K562 (cell line): ENCODE measurements around the gene KIF23. TPM values are rescaled to one million over a fixed set of nuclear protein-coding genes. Genes with fewer than 3 reads are reported as not detected.

Experiments
- ATAC-seq: fragments of 200-7000 bp; cut with Tn5 transposase; 3 replicates; pipeline ENCODE4 v1.9.1; 2020; ENCODE audit warnings: moderate library complexity
- BruUV-seq: library from RNA; stranded (reverse); fragments of 400-500 nt; replicated peaks from 2 replicates; lab custom pipeline; 2021; lab: Mats Ljungman, UMichigan
- CTCF ChIA-PET: fragments of 300-600 bp; formaldehyde crosslinking; extraction: SDS; loops from one replicate; lab custom pipeline; 2021; ENCODE audit warnings: low intra/inter-chr PET ratio; lab: Yijun Ruan, JAX
- POLR2A ChIA-PET: fragments of 300-600, 350-650 bp; sonication (Branson Sonifier 250); formaldehyde crosslinking; extraction: SDS; loops from one replicate; lab custom pipeline; 2021; ENCODE audit warnings: antibody characterized with exemption, inconsistent platforms; lab: Yijun Ruan, JAX
- DNase-seq, 4 experiments: peaks; one replicate each; pipeline versions ENCODE4 v3.0.0 to v3.0.0-alpha.2; 2011 to 2018; ENCODE audit warnings: low spot score in 3 of 4, mixed read lengths in 3 of 4; ENCODE audit errors: extremely low read depth in 1 of 4
- FAIRE-seq: peaks from 2 replicates; lab custom pipeline; 2011; peaks lifted over from hg19 to GRCh38; lab: Jason Lieb, UNC
- H2AFZ ChIP-seq: 2 replicates; pipeline ENCODE4 v1.6.0; 2011; ENCODE audit warnings: low read depth, low read length, control low read depth, inconsistent platforms
- H3K27ac ChIP-seq: fragments of 200-600 bp; 3 replicates; pipeline ENCODE4 v1.8.0; 2011; ENCODE audit warnings: low read depth, mild to moderate bottlenecking, control low read depth, inconsistent platforms, low read length, moderate library complexity, mixed read lengths; ENCODE audit errors: extremely low read depth
- H3K27me3 ChIP-seq, 2 experiments: fragments of 300-600 bp in 1 of 2; 2 replicates in 1 of 2; 3 replicates in 1 of 2; pipeline versions ENCODE4 v1.6.0 to v1.8.0; 2011; ENCODE audit warnings: inconsistent platforms in 2 of 2, low read length in 2 of 2, mild to moderate bottlenecking in 1 of 2, mixed read lengths in 1 of 2, moderate library complexity in 1 of 2; ENCODE audit not compliant: control insufficient read depth in 2 of 2, insufficient read depth in 2 of 2
- H3K36me3 ChIP-seq: fragments of 300-600 bp; 3 replicates; pipeline ENCODE4 v1.8.0; 2011; ENCODE audit warnings: mild to moderate bottlenecking, low read length, inconsistent platforms; ENCODE audit not compliant: control insufficient read depth, insufficient read depth
- H3K4me1 ChIP-seq, 2 experiments: fragments of 200-600 bp in 1 of 2; replicated peaks in 1 of 2; 2 replicates in 1 of 2; 3 replicates in 1 of 2; pipeline versions ENCODE4 v1.5.1 to v1.8.0; 2011; ENCODE audit warnings: inconsistent platforms in 2 of 2, low read length in 2 of 2, mild to moderate bottlenecking in 1 of 2, mixed read lengths in 1 of 2, moderate library complexity in 1 of 2; ENCODE audit not compliant: control insufficient read depth in 2 of 2, insufficient read depth in 2 of 2
- H3K4me2 ChIP-seq: 2 replicates; pipeline ENCODE4 v1.6.1; 2011; ENCODE audit warnings: low read length, control low read depth, inconsistent platforms, mixed read lengths; ENCODE audit not compliant: insufficient read depth
- H3K4me3 ChIP-seq: fragments of 200-600 bp; sonication (generic), shearing (Covaris generic); 2 replicates; pipeline ENCODE4 v1.5.1; 2016; ENCODE audit warnings: control low read depth, inconsistent platforms
- H3K79me2 ChIP-seq: fragments of 200-600 bp; 3 replicates; pipeline ENCODE4 v1.8.0; 2011; ENCODE audit warnings: low read length, inconsistent platforms; ENCODE audit not compliant: control insufficient read depth, insufficient read depth
- H3K9ac ChIP-seq, 2 experiments: 2 replicates each; pipeline versions ENCODE4 v1.6.0 to v1.6.1; 2011; ENCODE audit warnings: low read depth in 2 of 2, low read length in 2 of 2, control low read depth in 1 of 2, inconsistent platforms in 1 of 2, mild to moderate bottlenecking in 1 of 2, mixed read lengths in 1 of 2; ENCODE audit not compliant: insufficient read depth in 1 of 2
- H3K9me1 ChIP-seq: one replicate; pipeline ENCODE4 v1.6.0; 2011; ENCODE audit warnings: inconsistent platforms, mild to moderate bottlenecking, low read length, moderate library complexity; ENCODE audit not compliant: control insufficient read depth, insufficient read depth
- H3K9me3 ChIP-seq: replicated peaks from 2 replicates; pipeline ENCODE4 v1.5.1; 2011; ENCODE audit warnings: low read depth, low read length, inconsistent platforms; ENCODE audit not compliant: control insufficient read depth, insufficient read depth
- H4K20me1 ChIP-seq: replicated peaks from 2 replicates; pipeline ENCODE4 v1.6.1; 2011; ENCODE audit warnings: low read length, inconsistent platforms, mixed read lengths; ENCODE audit not compliant: control insufficient read depth, insufficient read depth
- CBFA2T3 ChIP-seq: fragments of 450-650 bp; IDR thresholded peaks from 2 replicates; pipeline ENCODE4 v1.6.1; 2017
- ETV1 ChIP-seq: fragments of 450-650 bp; conservative IDR thresholded peaks from 2 replicates; pipeline ENCODE4 v1.6.1; 2016; ENCODE audit warnings: missing genetic modification characterization, control low read depth, low read depth, missing compliant biosample characterization
- HDGF ChIP-seq: fragments of 450-650 bp; IDR thresholded peaks from 2 replicates; pipeline ENCODE4 v1.6.1; 2016
- KDM1A ChIP-seq, 2 experiments: fragments of 450-650 bp; IDR thresholded peaks; 2 replicates each; pipeline ENCODE4 v1.6.1; 2016; ENCODE audit warnings: mild to moderate bottlenecking in 2 of 2
- L3MBTL2 ChIP-seq: fragments of 450-650 bp; IDR thresholded peaks from 2 replicates; pipeline ENCODE4 v1.6.1; 2016; ENCODE audit warnings: mild to moderate bottlenecking, moderate library complexity
- RCOR1 ChIP-seq, 2 experiments: IDR thresholded peaks; 2 replicates each; pipeline ENCODE4 v1.6.1; 2012; ENCODE audit warnings: low read depth in 2 of 2, low read length in 2 of 2, borderline replicate concordance in 1 of 2, improper control_type of control experiment in 1 of 2
- TCF3 ChIP-seq: sonication (generic); formaldehyde crosslinking; IDR thresholded peaks from 2 replicates; pipeline ENCODE4 v1.4.0; 2020; ENCODE audit warnings: mild to moderate bottlenecking, missing genetic modification reagents
- whole genome bisulfite sequencing: fragments of 100-300 bp; shearing (Covaris generic); methylation state at CpG from one replicate; pipeline ENCODE4 v1.1.6; 2016; ENCODE audit warnings: low coverage, mixed read lengths; ENCODE audit not compliant: insufficient coverage; ENCODE audit errors: missing lambda C conversion rate; 5-methylcytosine and 5-hydroxymethylcytosine counted together
- in situ Hi-C: fragments of 300-500 bp; cut with MboI; formaldehyde crosslinking; loops from 4 replicates; pipeline ENCODE4 v1.15.0; 2018; ENCODE audit warnings: inconsistent platforms, mixed read lengths
- intact Hi-C: fragments of 100-400 bp; cut with micrococcal nuclease; formaldehyde crosslinking; loops from 2 replicates; pipeline ENCODE4 v1.14.2; 2022
- polyA plus RNA-seq, 8 experiments: library from polyadenylated mRNA; depleted of rRNA in 4 of 8; stranded (reverse) in 5 of 8; unstranded in 3 of 8; fragments of >200 nt; fragmentation: Nextera tagmentation in 2 of 8; fragmentation: Illumina TruSeq in 1 of 8; extraction: Ambion mirVana in 2 of 8; extraction: Trizol in 1 of 8; gene quantifications; 2 replicates each; pipeline versions ENCODE4 v1.2.1 to v1.2.3, GENCODE V29; 2011 to 2014; ENCODE audit warnings: inconsistent platforms in 1 of 8, missing spikeins in 1 of 8
- total RNA-seq, 7 experiments: library from RNA; depleted of rRNA in 6 of 7; stranded (reverse); fragments of >200 nt in 6 of 7; fragmentation: Illumina TruSeq in 2 of 7; extraction: Trizol in 2 of 7; gene quantifications; 2 replicates each; pipeline versions ENCODE4 v1.2.1 to v1.2.3, GENCODE V29; 2011 to 2021; ENCODE audit warnings: low replicate concordance in 1 of 7
- TF ChIP-seq, protein P1 (sequence below): fragments of 250-450 bp; sonication (Bioruptor Pico); IDR thresholded peaks from 2 replicates; pipeline ENCODE4 v1.8.0; 2021; ENCODE audit warnings: mild to moderate bottlenecking, moderate library complexity
- TF ChIP-seq, protein P2 (sequence below): fragments of 200-600 bp; sonication (generic); IDR thresholded peaks from one replicate; pipeline ENCODE4 v1.6.1; 2012; ENCODE audit warnings: mild to moderate bottlenecking, low read depth, low read length, inconsistent platforms

KIF23 gene
- total and polyA plus RNA-seq, 9 of the 15 experiments (the other 6 are each of a cell fraction or from before 2014, with no cell fraction given) = 29.4 to 58.2 (median 41.9) TPM

DNA sequence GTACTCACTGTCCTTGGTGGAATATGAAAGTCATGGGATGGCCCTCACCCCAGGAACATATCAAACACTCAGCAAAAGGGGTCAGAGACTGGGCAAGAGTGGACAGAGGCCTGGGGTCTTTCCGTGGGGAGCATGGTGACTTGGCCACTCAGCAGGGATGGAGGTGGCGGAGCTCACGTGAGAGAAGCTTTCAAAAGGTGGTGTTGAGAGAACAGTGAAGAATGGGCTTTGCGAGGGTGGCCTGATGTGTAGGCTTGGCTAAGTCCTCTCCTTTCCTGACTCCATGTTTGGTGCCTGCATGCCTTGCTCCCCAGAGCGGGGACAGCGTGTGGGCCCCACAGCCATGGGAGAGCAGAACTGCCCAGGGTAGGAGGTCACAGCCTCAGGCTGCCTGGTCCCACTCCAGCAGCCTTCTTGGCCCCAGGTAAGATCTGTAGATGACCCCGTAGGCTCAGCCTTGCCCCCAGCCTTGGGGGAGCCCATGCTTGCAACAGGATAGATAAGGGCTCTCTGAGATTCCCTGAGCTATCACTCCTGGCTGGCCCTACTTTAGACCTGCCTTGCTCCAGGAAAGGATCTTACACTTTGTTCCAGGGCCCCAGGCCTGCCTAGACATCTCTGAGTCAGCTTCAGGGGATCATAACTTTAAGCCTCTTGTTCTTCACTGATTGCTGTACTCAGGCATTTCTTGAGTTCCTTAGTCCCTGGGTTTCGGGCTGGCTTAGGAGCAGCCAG is 55.5 kb downstream of the KIF23 start:
- Histone ChIP-seq H3K9ac (no peak overlapping the region), H3K4me2 (no peak overlapping the region), H2AFZ (no peak overlapping the region), H3K27ac (no peak overlapping the region), H3K9me1 (no peaks in the 10 kb centered on the region), H4K20me1 (peaks cover 3% of the 10 kb centered on the region; the same call in 1 of the 2 replicates), H3K36me3 (no peaks in the 10 kb centered on the region), H3K79me2 (no peaks in the 10 kb centered on the region), H3K4me1 (peaks cover 19 to 23% of the 10 kb centered on the region in 2 experiments; a peak in 4 of 5 replicates), H3K27me3 (peaks cover 6 to 18% of the 10 kb centered on the region in 2 experiments; a peak in 4 of 5 replicates), H3K4me3 (no peak overlapping the region), H3K9me3 (no peaks in the 10 kb centered on the region)
- BruUV-seq = no TSS peak
- WGBS = 33% methylated on average over 5 of the region's 8 CpGs
- in situ Hi-C loops = loop anchor here (10.0 kb wide), 1 partner anchor 1015 kb away; no protein-coding TSS in a partner anchor
- intact Hi-C loops = loop anchor here (5.0 to 10.0 kb wide), 3 partner anchors 305 to 1255 kb away; partner anchors contain the start of gene GLCE
- ATAC-seq = peak; percentile 64
- FAIRE-seq = peak; percentile 80
- ChIA-PET POLR2A (interaction anchor here (1.8 kb wide), 1 partner anchor 16 kb away, joined by 15 read pairs; the partner anchor contains the start of gene RPLP1), CTCF (no interaction called here)
- peak; percentile 43 to 71 (median 51) for DNase-seq
- TF ChIP-seq RCOR1 (IDR thresholded peaks at IDR 0.05; ENCODE audit: borderline replicate concordance in 1 of 2, low read depth in 2 of 2, low read length in 2 of 2) (peak in 1 of 2 experiments; percentile 53; a peak in 1 of 4 replicates), L3MBTL2 (no peak), ETV1 (tag) (no peak), CBFA2T3 (peak; percentile 76), KDM1A (IDR thresholded peaks at IDR 0.05) (peak in 1 of 2 experiments; percentile 55; a peak in 1 of 4 replicates), TCF3 (CRISPR knock-in tag) (peak; percentile 30; the same call in 1 of the 2 replicates), HDGF (no peak)
- TF ChIP-seq, protein P1, sequence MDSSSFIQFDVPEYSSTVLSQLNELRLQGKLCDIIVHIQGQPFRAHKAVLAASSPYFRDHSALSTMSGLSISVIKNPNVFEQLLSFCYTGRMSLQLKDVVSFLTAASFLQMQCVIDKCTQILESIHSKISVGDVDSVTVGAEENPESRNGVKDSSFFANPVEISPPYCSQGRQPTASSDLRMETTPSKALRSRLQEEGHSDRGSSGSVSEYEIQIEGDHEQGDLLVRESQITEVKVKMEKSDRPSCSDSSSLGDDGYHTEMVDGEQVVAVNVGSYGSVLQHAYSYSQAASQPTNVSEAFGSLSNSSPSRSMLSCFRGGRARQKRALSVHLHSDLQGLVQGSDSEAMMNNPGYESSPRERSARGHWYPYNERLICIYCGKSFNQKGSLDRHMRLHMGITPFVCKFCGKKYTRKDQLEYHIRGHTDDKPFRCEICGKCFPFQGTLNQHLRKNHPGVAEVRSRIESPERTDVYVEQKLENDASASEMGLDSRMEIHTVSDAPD (CRISPR knock-in tag) = no peak
- TF ChIP-seq, protein P2, sequence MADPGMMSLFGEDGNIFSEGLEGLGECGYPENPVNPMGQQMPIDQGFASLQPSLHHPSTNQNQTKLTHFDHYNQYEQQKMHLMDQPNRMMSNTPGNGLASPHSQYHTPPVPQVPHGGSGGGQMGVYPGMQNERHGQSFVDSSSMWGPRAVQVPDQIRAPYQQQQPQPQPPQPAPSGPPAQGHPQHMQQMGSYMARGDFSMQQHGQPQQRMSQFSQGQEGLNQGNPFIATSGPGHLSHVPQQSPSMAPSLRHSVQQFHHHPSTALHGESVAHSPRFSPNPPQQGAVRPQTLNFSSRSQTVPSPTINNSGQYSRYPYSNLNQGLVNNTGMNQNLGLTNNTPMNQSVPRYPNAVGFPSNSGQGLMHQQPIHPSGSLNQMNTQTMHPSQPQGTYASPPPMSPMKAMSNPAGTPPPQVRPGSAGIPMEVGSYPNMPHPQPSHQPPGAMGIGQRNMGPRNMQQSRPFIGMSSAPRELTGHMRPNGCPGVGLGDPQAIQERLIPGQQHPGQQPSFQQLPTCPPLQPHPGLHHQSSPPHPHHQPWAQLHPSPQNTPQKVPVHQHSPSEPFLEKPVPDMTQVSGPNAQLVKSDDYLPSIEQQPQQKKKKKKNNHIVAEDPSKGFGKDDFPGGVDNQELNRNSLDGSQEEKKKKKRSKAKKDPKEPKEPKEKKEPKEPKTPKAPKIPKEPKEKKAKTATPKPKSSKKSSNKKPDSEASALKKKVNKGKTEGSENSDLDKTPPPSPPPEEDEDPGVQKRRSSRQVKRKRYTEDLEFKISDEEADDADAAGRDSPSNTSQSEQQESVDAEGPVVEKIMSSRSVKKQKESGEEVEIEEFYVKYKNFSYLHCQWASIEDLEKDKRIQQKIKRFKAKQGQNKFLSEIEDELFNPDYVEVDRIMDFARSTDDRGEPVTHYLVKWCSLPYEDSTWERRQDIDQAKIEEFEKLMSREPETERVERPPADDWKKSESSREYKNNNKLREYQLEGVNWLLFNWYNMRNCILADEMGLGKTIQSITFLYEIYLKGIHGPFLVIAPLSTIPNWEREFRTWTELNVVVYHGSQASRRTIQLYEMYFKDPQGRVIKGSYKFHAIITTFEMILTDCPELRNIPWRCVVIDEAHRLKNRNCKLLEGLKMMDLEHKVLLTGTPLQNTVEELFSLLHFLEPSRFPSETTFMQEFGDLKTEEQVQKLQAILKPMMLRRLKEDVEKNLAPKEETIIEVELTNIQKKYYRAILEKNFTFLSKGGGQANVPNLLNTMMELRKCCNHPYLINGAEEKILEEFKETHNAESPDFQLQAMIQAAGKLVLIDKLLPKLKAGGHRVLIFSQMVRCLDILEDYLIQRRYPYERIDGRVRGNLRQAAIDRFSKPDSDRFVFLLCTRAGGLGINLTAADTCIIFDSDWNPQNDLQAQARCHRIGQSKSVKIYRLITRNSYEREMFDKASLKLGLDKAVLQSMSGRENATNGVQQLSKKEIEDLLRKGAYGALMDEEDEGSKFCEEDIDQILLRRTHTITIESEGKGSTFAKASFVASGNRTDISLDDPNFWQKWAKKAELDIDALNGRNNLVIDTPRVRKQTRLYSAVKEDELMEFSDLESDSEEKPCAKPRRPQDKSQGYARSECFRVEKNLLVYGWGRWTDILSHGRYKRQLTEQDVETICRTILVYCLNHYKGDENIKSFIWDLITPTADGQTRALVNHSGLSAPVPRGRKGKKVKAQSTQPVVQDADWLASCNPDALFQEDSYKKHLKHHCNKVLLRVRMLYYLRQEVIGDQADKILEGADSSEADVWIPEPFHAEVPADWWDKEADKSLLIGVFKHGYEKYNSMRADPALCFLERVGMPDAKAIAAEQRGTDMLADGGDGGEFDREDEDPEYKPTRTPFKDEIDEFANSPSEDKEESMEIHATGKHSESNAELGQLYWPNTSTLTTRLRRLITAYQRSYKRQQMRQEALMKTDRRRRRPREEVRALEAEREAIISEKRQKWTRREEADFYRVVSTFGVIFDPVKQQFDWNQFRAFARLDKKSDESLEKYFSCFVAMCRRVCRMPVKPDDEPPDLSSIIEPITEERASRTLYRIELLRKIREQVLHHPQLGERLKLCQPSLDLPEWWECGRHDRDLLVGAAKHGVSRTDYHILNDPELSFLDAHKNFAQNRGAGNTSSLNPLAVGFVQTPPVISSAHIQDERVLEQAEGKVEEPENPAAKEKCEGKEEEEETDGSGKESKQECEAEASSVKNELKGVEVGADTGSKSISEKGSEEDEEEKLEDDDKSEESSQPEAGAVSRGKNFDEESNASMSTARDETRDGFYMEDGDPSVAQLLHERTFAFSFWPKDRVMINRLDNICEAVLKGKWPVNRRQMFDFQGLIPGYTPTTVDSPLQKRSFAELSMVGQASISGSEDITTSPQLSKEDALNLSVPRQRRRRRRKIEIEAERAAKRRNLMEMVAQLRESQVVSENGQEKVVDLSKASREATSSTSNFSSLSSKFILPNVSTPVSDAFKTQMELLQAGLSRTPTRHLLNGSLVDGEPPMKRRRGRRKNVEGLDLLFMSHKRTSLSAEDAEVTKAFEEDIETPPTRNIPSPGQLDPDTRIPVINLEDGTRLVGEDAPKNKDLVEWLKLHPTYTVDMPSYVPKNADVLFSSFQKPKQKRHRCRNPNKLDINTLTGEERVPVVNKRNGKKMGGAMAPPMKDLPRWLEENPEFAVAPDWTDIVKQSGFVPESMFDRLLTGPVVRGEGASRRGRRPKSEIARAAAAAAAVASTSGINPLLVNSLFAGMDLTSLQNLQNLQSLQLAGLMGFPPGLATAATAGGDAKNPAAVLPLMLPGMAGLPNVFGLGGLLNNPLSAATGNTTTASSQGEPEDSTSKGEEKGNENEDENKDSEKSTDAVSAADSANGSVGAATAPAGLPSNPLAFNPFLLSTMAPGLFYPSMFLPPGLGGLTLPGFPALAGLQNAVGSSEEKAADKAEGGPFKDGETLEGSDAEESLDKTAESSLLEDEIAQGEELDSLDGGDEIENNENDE = no peak
